GM12873 (cell line): ENCODE results near the gene ARL15.

Experiments used
- CTCF ChIP-seq: IDR thresholded peaks from 2 replicates; pipeline ENCODE4 v1.5.1; 2012; ENCODE audit warnings: low read depth, mild to moderate bottlenecking, moderate library complexity, low read length, control low read depth; ENCODE audit not compliant: insufficient read depth; ENCODE audit errors: missing control alignments

The ARL15 gene

DNA sequence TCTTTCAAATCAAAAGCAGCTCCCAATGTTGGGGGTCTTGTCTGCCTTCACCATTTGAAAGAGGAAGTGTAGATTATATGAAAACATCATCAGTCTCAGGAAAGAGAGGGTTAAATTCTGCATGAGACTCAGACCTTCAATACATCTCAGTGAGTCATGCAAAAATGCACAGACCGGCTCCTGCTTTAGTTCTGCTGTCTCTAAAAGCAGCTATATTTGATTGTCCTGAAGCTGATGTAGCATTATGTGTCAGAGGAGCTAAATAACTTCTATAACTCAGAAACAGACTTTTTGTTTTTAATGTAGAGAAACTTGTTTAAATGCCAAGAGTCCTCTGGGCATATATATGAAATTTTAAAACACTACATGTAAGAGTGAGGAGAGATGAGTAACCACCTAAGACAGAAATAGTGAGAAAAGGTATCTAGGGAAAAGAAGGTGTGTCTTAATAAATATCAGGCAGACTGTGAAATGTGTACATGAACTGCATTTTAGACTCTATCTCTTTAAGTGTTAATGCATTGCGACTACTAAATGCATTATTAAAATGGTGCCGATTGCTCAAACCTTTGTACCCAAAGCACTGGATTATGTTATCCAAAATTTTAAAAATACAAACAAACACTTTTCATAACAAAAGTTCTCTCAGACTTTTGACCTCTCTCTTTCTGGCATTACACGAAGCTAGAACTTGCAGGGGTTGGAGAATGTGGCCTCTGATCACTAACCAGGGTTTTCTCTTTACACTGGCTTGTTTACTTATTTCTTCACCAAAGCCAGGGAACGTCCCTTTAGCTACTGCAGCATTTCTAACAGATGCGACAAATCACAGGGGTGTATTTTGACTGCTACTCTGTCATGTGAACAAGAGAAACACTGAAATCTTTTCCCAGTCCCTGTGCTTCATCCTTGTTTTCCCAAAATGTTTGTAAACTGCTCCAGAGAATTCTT, 302.3 kb downstream of the ARL15 start:
- TF ChIP-seq CTCF, result no peak

DNA sequence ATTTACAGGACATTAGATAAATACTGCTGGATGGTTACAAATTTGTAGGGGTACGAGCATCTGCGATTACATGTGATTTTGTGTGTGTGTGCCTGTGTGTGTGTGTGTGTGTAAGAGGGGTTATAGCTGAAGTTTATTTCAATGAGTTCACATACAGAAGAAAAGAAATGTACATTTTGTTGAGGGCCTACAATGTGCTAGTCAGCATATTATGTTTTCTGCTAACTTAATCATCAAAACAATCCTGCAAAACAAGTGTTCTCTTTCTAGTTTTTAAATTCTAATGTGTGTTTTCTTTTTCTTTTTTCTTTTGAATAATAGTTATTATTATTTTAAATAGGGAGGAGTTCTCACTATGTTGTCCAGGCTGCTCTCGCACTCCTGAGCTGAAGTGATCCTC, 305.7 kb downstream of the ARL15 start:
- no peak for TF ChIP-seq CTCF

- TF ChIP-seq CTCF, result no peak
These were observed 307.6 kb downstream of the ARL15 start for GRCh38 chr5:54002779-54003178.

- TF ChIP-seq CTCF, result no peak
These were observed 308.2 kb downstream of the ARL15 start for GRCh38 chr5:54001976-54002775.

DNA sequence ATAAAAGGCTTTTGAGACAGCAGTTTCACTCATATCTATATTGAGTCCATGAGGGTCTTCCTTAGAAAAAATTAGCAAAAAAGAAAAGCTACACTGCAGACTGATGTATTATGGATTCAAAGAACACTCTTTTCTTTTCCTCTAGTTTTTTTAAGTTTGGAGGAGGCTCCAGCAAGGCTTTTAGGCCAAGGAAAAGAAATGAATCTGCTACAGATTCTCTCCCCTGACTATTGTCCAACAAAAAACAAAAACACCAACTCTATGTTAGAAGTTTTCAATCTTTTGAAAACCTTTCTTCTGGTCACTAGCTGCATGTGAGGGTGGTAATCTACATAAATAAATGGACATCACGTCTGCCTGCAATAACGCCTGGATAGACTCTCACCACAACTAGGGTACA, 310.4 kb downstream of the ARL15 start:
- TF ChIP-seq CTCF, result no peak

GRCh38 chr5:53997736-53998627, 312.4 kb downstream of the ARL15 start:
- TF ChIP-seq CTCF, result no peak
